Type B pancreatic cell (in vitro differentiated cells): ENCODE measurements around the gene PAX5. TPM values are rescaled to one million over a fixed set of nuclear protein-coding genes. Genes with fewer than 3 reads are reported as not detected.

Experiments used
- DNase-seq: peaks from one replicate; pipeline ENCODE4 v3.0.0; 2021; ENCODE audit warnings: mixed read lengths; ENCODE audit not compliant: unreplicated experiment; ENCODE audit errors: extremely low spot score
- H3K27ac Mint-ChIP-seq: 2 replicates; pipeline ENCODE4 v1.8.0; 2021; ENCODE audit warnings: mild to moderate bottlenecking, mixed read lengths
- H3K27me3 Mint-ChIP-seq: 2 replicates; pipeline ENCODE4 v1.8.0; 2021; ENCODE audit warnings: mixed read lengths
- H3K36me3 Mint-ChIP-seq: 2 replicates; pipeline ENCODE4 v1.8.0; 2021; ENCODE audit warnings: mixed read lengths
- H3K4me1 Mint-ChIP-seq: one replicate; pipeline ENCODE4 v1.8.0; 2021; ENCODE audit warnings: mixed read lengths; ENCODE audit not compliant: unreplicated experiment
- H3K4me3 Mint-ChIP-seq: 2 replicates; pipeline ENCODE4 v1.8.0; 2021; ENCODE audit warnings: mild to moderate bottlenecking, mixed read lengths
- H3K9me3 Mint-ChIP-seq: 2 replicates; pipeline ENCODE4 v1.8.0; 2021; ENCODE audit warnings: mixed read lengths
- total RNA-seq: library from RNA; stranded (reverse); gene quantifications from 2 replicates; pipeline ENCODE4 v1.2.1, GENCODE V29; 2021; ENCODE audit warnings: low replicate concordance
- TF ChIP-seq, protein P1 (sequence below): fragments of 200-600 bp; sonication (generic); conservative IDR thresholded peaks from 2 replicates; pipeline ENCODE4 v1.5.0; 2021; ENCODE audit warnings: antibody characterized with exemption, mild to moderate bottlenecking

Gene PAX5
- total RNA-seq, 1 donor from 2014 or later: not detected

DNA sequence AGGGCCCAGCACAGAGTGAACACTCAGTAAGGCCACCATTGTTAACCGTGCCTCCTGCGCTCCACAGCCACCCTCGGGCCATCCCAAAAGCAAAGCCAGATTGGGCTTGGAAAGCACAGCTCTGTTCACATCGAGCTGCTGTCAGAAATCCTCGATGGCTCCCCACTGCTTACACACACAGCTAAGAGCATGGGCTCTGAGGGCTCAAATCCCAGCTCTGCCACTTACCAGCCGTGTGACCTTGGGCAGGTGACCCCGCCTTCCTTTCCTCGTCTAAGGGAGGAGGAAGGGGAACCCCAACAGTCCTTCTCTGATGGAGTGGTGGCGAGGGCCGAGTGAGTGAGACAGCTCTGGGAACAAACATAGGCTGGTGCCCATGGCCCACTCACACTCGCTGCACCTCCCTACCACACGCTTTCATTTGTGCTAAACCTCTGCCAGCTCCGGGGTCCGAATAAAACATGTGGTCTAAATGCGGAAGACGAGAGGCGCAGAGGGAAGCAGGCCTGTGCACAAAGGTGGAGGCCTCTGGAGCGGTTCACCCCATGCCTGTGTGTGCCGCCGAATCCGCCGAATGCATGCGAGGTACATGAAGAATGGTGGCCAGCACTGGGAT, 139.3 kb downstream of the PAX5 start:
- Mint-ChIP-seq H3K4me1 (no peaks in the 10 kb centered on the region), H3K4me3 (no peak overlapping the region), H3K36me3 (no peaks in the 10 kb centered on the region), H3K9me3 (no peaks in the 10 kb centered on the region), H3K27ac (no peak overlapping the region), H3K27me3 (peaks cover 86% of the 10 kb centered on the region)
- TF ChIP-seq, protein P1, sequence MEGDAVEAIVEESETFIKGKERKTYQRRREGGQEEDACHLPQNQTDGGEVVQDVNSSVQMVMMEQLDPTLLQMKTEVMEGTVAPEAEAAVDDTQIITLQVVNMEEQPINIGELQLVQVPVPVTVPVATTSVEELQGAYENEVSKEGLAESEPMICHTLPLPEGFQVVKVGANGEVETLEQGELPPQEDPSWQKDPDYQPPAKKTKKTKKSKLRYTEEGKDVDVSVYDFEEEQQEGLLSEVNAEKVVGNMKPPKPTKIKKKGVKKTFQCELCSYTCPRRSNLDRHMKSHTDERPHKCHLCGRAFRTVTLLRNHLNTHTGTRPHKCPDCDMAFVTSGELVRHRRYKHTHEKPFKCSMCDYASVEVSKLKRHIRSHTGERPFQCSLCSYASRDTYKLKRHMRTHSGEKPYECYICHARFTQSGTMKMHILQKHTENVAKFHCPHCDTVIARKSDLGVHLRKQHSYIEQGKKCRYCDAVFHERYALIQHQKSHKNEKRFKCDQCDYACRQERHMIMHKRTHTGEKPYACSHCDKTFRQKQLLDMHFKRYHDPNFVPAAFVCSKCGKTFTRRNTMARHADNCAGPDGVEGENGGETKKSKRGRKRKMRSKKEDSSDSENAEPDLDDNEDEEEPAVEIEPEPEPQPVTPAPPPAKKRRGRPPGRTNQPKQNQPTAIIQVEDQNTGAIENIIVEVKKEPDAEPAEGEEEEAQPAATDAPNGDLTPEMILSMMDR: no peak
- no peak for DNase-seq

DNA sequence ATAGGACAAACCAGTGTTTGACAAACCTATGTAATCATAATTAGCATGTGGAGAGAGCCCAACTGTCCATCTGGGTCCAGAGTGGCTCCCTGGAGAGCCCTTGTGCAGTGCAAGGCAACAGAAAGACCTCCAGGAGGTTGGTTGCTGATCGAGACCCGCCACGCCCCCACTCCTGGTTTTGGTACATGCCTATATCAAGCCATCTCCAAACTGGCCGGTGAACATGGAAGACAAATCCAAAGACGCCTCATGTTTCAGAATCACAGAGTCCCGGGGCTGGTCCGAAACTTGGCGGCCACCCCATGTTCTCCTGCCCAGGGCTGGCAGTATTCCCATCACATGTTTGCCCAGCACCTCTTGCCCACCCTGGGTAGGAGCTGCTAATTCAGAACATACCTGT, 140.2 kb downstream of the PAX5 start:
- no peaks in the 10 kb centered on the region for H3K4me1 Mint-ChIP-seq
- no peak for DNase-seq
- no peak overlapping the region for H3K4me3 Mint-ChIP-seq
- H3K36me3 Mint-ChIP-seq: no peaks in the 10 kb centered on the region
- TF ChIP-seq, protein P1: no peak
- H3K27ac Mint-ChIP-seq: no peak overlapping the region
- H3K27me3 Mint-ChIP-seq: peaks cover 84% of the 10 kb centered on the region
- H3K9me3 Mint-ChIP-seq: no peaks in the 10 kb centered on the region

DNA sequence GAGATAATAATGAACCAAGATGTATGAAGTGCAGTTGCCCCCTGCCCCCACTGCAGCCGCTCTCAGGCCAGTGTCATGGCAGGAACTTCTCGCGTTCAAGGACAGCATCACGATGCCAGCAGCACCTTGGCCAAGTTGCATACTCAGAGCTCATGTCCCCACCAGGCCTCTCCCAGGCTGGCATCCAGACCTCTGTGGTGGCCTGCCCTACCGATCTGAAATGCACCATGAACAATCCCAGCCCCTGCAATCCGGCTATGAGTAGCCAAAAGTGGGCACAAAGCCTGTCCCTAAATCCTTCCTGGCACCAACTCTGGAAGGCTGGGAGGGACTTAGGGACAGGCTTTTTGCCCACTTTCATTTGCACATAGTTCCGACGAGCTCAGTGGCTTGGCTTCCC, 140.9 kb downstream of the PAX5 start:
- H3K4me1 Mint-ChIP-seq: no peaks in the 10 kb centered on the region
- H3K27ac Mint-ChIP-seq: no peak overlapping the region
- TF ChIP-seq, protein P1: no peak
- H3K27me3 Mint-ChIP-seq: peaks cover 84% of the 10 kb centered on the region
- H3K4me3 Mint-ChIP-seq: no peak overlapping the region
- no peak for DNase-seq
- no peaks in the 10 kb centered on the region for H3K9me3 Mint-ChIP-seq
- no peaks in the 10 kb centered on the region for H3K36me3 Mint-ChIP-seq

DNA sequence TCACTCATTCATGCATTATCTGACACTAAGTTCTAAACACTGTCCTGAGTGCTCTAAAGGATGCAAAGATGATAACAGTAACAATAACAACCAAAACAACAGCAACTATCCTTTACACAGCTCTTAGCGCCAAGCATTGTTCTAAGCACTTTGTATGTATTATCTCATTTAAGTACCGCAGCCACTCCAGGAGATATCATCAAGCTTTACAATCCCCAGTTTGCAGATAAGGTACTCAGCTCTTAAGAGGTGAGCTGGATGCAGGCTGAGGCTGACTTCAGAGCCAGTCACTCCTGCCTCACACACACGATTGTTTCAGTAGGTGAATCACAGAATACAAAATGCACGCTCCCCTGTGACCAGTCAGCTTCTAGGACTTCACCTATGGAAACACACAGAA, 141.8 kb downstream of the PAX5 start:
- TF ChIP-seq, protein P1: no peak
- H3K27ac Mint-ChIP-seq: no peak overlapping the region
- H3K9me3 Mint-ChIP-seq: no peaks in the 10 kb centered on the region
- peaks cover 84% of the 10 kb centered on the region for H3K27me3 Mint-ChIP-seq
- no peak for DNase-seq
- H3K4me3 Mint-ChIP-seq: no peak overlapping the region
- H3K4me1 Mint-ChIP-seq: no peaks in the 10 kb centered on the region
- no peaks in the 10 kb centered on the region for H3K36me3 Mint-ChIP-seq

DNA sequence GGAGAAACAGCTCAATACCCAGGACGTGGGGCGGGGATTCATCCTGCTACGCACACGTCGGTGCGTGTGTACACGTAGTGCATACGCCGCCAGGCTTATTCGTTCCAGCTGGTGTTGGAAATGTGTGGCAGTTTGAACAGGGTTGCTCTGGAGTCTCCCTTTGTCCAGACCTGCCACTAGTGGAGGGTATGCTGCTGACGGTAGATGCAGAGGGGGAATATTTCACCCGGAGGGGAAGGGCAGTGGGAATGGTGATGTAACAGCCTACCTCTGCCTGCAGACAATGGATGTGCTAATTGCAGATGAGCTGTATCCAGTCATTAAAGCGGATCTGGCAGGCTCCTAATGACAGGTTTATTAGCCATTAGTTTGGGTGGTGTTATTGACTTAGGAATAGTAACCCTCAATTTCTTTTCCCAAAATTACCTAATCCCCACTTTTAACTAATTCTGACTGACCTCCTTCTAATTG, 142.7 kb downstream of the PAX5 start:
- peaks cover 84% of the 10 kb centered on the region for H3K27me3 Mint-ChIP-seq
- no peaks in the 10 kb centered on the region for H3K9me3 Mint-ChIP-seq
- no peaks in the 10 kb centered on the region for H3K4me1 Mint-ChIP-seq
- DNase-seq: no peak
- H3K4me3 Mint-ChIP-seq: no peak overlapping the region
- no peaks in the 10 kb centered on the region for H3K36me3 Mint-ChIP-seq
- TF ChIP-seq, protein P1: no peak
- H3K27ac Mint-ChIP-seq: no peak overlapping the region
